ENCODE measurements around the gene CCDC87. TPM values are rescaled to one million over a fixed set of nuclear protein-coding genes. Genes with fewer than 3 reads are reported as not detected.

The CCDC87 gene
- total RNA-seq, 4 donors from 2014 or later = 0.27 to 1.2 (median 1.1) TPM

- Histone ChIP-seq H3K9me3 (no peaks in the 10 kb centered on the region), H3K27me3 (no peaks in the 10 kb centered on the region), H3K36me3 (peaks cover 0 to 66% of the 10 kb centered on the region in 2 donors), H3K4me1 (peaks cover 0 to 44% (median 12%) of the 10 kb centered on the region in 3 donors), H3K27ac (no peak overlapping the region), H3K4me3 (no peak overlapping the region)
- no peak for ATAC-seq
- TF ChIP-seq POLR2AphosphoS5 (IDR thresholded peaks at IDR 0.05) (no peak), CTCF (IDR thresholded peaks at IDR 0.05) (no peak), EP300 (IDR thresholded peaks at IDR 0.05) (no peak), POLR2A (IDR thresholded peaks at IDR 0.05) (no peak)
- WGBS, 2 donors (ENCODE audit: low coverage in 1 of 2) = 80 to 92% methylated on average over 2 to 5 of the region's 5 CpGs
These were observed 11.3 kb upstream of the CCDC87 start for GRCh38 chr11:66604155-66604554.

- H3K27me3 ChIP-seq = no peaks in the 10 kb centered on the region
- no CpG with 5 or more reads among the region's 6 CpGs for WGBS, 2 donors (ENCODE audit: low coverage in 1 of 2)
- TF ChIP-seq POLR2A (IDR thresholded peaks at IDR 0.05) (no peak), EP300 (IDR thresholded peaks at IDR 0.05) (no peak), CTCF (IDR thresholded peaks at IDR 0.05) (no peak), POLR2AphosphoS5 (IDR thresholded peaks at IDR 0.05) (no peak)
- no peak overlapping the region for H3K27ac ChIP-seq
- no peak overlapping the region for H3K4me3 ChIP-seq
- H3K36me3 ChIP-seq = peaks cover 0 to 69% of the 10 kb centered on the region in 2 donors
- no peaks in the 10 kb centered on the region for H3K9me3 ChIP-seq
- H3K4me1 ChIP-seq = peaks cover 0 to 35% (median 12%) of the 10 kb centered on the region in 3 donors
- ATAC-seq = no peak
These were observed 10.2 kb upstream of the CCDC87 start for GRCh38 chr11:66603072-66603471.

- peak; percentile 46 for ATAC-seq
- H3K4me3 ChIP-seq = no peak overlapping the region
- no peaks in the 10 kb centered on the region for H3K9me3 ChIP-seq
- H3K27ac ChIP-seq = no peak overlapping the region
- TF ChIP-seq EP300 (IDR thresholded peaks at IDR 0.05) = no peak
- TF ChIP-seq POLR2A (IDR thresholded peaks at IDR 0.05) = no peak
- TF ChIP-seq POLR2AphosphoS5 (IDR thresholded peaks at IDR 0.05) = no peak
- no peak for TF ChIP-seq CTCF (IDR thresholded peaks at IDR 0.05)
- H3K27me3 ChIP-seq = no peaks in the 10 kb centered on the region
- WGBS, 2 donors (ENCODE audit: low coverage in 1 of 2) = 91% methylated on average over 4 of the region's 4 CpGs; no CpG with 5 or more reads in 1 of the 2 donors
- peaks cover 0 to 26% (median 3%) of the 10 kb centered on the region in 3 donors for H3K4me1 ChIP-seq
- H3K36me3 ChIP-seq = peaks cover 0 to 63% of the 10 kb centered on the region in 2 donors
These were observed 7.9 kb upstream of the CCDC87 start for GRCh38 chr11:66600631-66601233.

GRCh38 chr11:66600219-66600618, 7.4 kb upstream of the CCDC87 start:
- Histone ChIP-seq H3K27ac (no peak overlapping the region), H3K4me1 (peaks cover 0 to 31% (median 8%) of the 10 kb centered on the region in 3 donors), H3K27me3 (no peaks in the 10 kb centered on the region), H3K9me3 (no peaks in the 10 kb centered on the region), H3K36me3 (peaks cover 0 to 57% of the 10 kb centered on the region in 2 donors), H3K4me3 (no peak overlapping the region)
- no peak for TF ChIP-seq EP300 (IDR thresholded peaks at IDR 0.05)
- TF ChIP-seq POLR2A (IDR thresholded peaks at IDR 0.05) = no peak
- no peak for TF ChIP-seq CTCF (IDR thresholded peaks at IDR 0.05)
- no peak for TF ChIP-seq POLR2AphosphoS5 (IDR thresholded peaks at IDR 0.05)
- WGBS, 2 donors (ENCODE audit: low coverage in 1 of 2) = 70 to 75% methylated on average over 2 of the region's 2 CpGs
- no peak for ATAC-seq

GRCh38 chr11:66598993-66599392, 6.1 kb upstream of the CCDC87 start:
- no peak overlapping the region for H3K27ac ChIP-seq
- no peaks in the 10 kb centered on the region for H3K9me3 ChIP-seq
- H3K36me3 ChIP-seq = peaks cover 0 to 45% of the 10 kb centered on the region in 2 donors
- H3K4me1 ChIP-seq = peaks cover 0 to 43% (median 21%) of the 10 kb centered on the region in 3 donors
- TF ChIP-seq CTCF (IDR thresholded peaks at IDR 0.05) = no peak
- TF ChIP-seq POLR2AphosphoS5 (IDR thresholded peaks at IDR 0.05) = no peak
- TF ChIP-seq POLR2A (IDR thresholded peaks at IDR 0.05) = no peak
- TF ChIP-seq EP300 (IDR thresholded peaks at IDR 0.05) = no peak
- H3K27me3 ChIP-seq = no peaks in the 10 kb centered on the region
- WGBS, 2 donors (ENCODE audit: low coverage in 1 of 2) = no CpG with 5 or more reads among the region's 6 CpGs
- no peak for ATAC-seq
- no peak overlapping the region for H3K4me3 ChIP-seq
